ENCODE results near the gene CCDC88B. TPM values are rescaled to one million over a fixed set of nuclear protein-coding genes. Genes with fewer than 3 reads are reported as not detected.

The CCDC88B gene
- total RNA-seq, 1 donor from 2014 or later, result 25.8 TPM

GRCh38 chr11:64358907-64359711, 19.1 kb downstream of the CCDC88B start, which contains the start of gene RPS6KA4:
Gene RPS6KA4, plus strand, starts transcription at chr11:64359162. Its CDS starts 74 bp downstream, at chr11:64359236.
- DNase-seq (ENCODE audit: low spot score), result peak; percentile 50

- no peak for DNase-seq (ENCODE audit: low spot score)
Observed at GRCh38 chr11:64359712-64360445, 19.9 kb downstream of the CCDC88B start.

GRCh38 chr11:64360448-64360921, 20.5 kb downstream of the CCDC88B start:
- DNase-seq (ENCODE audit: low spot score), result no peak

- no peak for DNase-seq (ENCODE audit: low spot score)
Observed at GRCh38 chr11:64361659-64362058, 21.7 kb downstream of the CCDC88B start.

- no peak for DNase-seq (ENCODE audit: low spot score)
Observed at GRCh38 chr11:64362339-64362738, 22.3 kb downstream of the CCDC88B start.

- no peak for DNase-seq (ENCODE audit: low spot score)
Observed at GRCh38 chr11:64364435-64364834, 24.4 kb downstream of the CCDC88B start.

GRCh38 chr11:64364911-64365310, 24.9 kb downstream of the CCDC88B start:
- no peak for DNase-seq (ENCODE audit: low spot score)

- DNase-seq (ENCODE audit: low spot score), result no peak
Observed at GRCh38 chr11:64366751-64367150, 26.7 kb downstream of the CCDC88B start.

- DNase-seq (ENCODE audit: low spot score), result no peak
Observed at GRCh38 chr11:64367931-64368672, 28.1 kb downstream of the CCDC88B start.

GRCh38 chr11:64368673-64369074, 28.7 kb downstream of the CCDC88B start:
- no peak for DNase-seq (ENCODE audit: low spot score)

GRCh38 chr11:64369440-64370421, 29.7 kb downstream of the CCDC88B start:
- DNase-seq (ENCODE audit: low spot score), result no peak

GRCh38 chr11:64371201-64371600, 31.2 kb downstream of the CCDC88B start:
- DNase-seq (ENCODE audit: low spot score), result no peak

- DNase-seq (ENCODE audit: low spot score), result no peak
Observed at GRCh38 chr11:64372021-64372420, 32.0 kb downstream of the CCDC88B start.

GRCh38 chr11:64372802-64373597, 33.0 kb downstream of the CCDC88B start:
- no peak for DNase-seq (ENCODE audit: low spot score)

- no peak for DNase-seq (ENCODE audit: low spot score)
Observed at GRCh38 chr11:64373598-64373974, 33.6 kb downstream of the CCDC88B start.

- DNase-seq (ENCODE audit: low spot score), result no peak
Observed at GRCh38 chr11:64376071-64376470, 36.1 kb downstream of the CCDC88B start.

GRCh38 chr11:64378335-64378880, 38.4 kb downstream of the CCDC88B start:
- peak; percentile 38 for DNase-seq (ENCODE audit: low spot score)

- DNase-seq (ENCODE audit: low spot score), result no peak
Observed at GRCh38 chr11:64379160-64379559, 39.2 kb downstream of the CCDC88B start.

- DNase-seq (ENCODE audit: low spot score), result no peak
Observed at GRCh38 chr11:64379817-64380709, 40.1 kb downstream of the CCDC88B start.

Measured in mucosa of gallbladder (tissue), 1 donor.